Retinal pigment epithelial cell (primary cell): ENCODE data around the gene PARVB.

ENCODE experiments used
- DNase-seq: peaks from one replicate; pipeline ENCODE4 v3.0.0-alpha.2; 2010; ENCODE audit warnings: low read depth
- H3K4me3 ChIP-seq: 2 replicates; pipeline ENCODE4 v1.5.1; 2011; ENCODE audit warnings: mild to moderate bottlenecking, low read length, control low read depth, moderate library complexity
- TF ChIP-seq, protein P1 (sequence below): conservative IDR thresholded peaks from 2 replicates; pipeline ENCODE4 v1.5.1; 2011; ENCODE audit warnings: low read depth, low read length, control low read depth, inconsistent platforms

Gene PARVB

DNA sequence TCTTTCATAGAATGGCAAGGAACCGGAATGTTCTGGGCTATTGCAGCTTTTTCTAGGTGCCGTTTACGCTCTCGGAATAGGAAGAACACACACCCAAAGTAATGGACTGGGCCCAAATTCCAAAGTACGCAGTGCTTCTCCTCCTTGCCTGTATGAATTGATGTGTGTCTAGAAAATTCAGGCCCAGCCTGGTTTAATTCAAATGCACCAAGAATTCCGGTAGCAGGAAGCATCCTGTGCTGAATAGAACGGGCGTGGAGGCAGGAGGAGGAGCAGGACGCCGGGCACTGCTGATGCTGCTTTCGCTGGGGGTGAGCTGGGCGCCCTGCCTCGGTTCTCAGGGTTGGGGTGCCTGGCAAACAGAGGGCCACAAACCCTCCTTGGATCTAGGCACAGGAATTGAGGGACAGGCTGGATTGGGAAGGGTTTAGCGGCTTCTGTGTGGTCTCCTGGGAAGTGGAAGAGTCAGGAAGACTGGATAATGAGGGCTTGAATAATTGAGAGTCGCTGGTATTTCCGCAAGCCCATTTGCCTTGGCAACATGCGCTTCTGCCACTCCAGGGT, 2.0 kb downstream of the PARVB start:
- no peak overlapping the region for H3K4me3 ChIP-seq
- TF ChIP-seq, protein P1, sequence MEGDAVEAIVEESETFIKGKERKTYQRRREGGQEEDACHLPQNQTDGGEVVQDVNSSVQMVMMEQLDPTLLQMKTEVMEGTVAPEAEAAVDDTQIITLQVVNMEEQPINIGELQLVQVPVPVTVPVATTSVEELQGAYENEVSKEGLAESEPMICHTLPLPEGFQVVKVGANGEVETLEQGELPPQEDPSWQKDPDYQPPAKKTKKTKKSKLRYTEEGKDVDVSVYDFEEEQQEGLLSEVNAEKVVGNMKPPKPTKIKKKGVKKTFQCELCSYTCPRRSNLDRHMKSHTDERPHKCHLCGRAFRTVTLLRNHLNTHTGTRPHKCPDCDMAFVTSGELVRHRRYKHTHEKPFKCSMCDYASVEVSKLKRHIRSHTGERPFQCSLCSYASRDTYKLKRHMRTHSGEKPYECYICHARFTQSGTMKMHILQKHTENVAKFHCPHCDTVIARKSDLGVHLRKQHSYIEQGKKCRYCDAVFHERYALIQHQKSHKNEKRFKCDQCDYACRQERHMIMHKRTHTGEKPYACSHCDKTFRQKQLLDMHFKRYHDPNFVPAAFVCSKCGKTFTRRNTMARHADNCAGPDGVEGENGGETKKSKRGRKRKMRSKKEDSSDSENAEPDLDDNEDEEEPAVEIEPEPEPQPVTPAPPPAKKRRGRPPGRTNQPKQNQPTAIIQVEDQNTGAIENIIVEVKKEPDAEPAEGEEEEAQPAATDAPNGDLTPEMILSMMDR, result no peak
- DNase-seq, result no peak

DNA sequence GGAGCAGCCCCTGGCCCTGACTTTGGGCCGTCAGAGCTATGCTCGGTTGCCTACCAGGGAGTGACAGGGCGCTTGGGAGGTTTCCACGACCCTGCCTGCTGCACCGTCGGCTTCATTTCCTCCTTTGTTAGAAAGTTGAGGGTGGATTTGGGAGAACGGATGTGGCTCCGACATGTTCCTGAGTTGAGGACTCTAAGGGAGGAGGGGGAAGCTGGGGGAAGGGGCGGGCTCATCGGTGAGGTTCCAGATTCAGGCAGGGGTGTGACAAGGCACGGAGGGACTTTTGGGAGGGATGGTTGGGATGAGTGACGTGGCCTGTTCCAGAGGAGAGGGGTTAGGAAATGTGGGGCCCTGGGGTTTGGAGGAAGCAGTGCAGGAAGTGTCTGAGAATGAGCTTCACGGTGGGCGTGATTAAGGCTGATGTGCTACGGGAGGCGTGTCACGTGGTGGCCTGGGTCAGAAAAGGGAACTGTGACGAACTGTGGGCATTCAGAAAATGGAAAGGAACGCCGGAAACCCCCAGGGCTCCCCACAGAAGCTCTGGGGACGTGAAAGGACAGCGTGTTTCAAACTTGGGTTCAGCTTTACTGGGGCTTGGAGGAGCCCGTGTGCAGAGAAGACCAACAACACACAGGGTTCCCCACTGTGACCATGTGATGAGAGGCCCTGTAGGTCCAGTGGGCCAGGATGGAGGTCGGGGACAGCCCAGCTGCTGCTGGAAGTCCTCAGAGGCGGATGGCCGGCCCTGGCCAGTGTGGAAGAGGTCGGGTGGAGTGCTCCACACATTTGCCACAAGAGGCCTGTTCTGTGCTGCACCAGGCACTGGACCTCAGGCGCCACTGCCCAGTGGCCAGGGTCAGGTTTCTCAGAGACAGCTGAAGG, 2.8 kb downstream of the PARVB start:
- H3K4me3 ChIP-seq, result no peak overlapping the region
- TF ChIP-seq, protein P1, result no peak
- no peak for DNase-seq

GRCh38 chr22:44028091-44028490, 4.0 kb downstream of the PARVB start:
- DNase-seq, result no peak
- H3K4me3 ChIP-seq, result no peak overlapping the region
- TF ChIP-seq, protein P1, result no peak

DNA sequence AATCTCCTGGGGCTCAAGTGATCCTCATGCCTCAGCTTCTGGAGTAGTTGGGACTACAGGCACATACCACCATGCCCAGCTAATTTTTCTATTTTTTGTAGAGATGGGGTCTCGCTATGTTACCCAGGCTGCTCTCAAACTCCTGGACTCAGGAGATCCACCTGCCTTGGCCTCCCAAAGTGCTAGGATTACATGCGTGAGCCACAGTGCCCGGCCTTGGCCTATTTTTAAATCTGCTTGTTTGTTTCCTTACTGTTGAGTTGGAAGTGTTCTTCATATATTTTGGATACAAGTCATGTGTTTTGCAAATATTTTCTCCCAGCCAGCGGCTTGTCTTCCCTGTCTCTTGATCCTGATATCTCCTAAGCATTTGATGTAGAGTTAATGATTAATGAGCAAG, 5.0 kb downstream of the PARVB start:
- no peak for DNase-seq
- TF ChIP-seq, protein P1, result no peak
- no peak overlapping the region for H3K4me3 ChIP-seq

DNA sequence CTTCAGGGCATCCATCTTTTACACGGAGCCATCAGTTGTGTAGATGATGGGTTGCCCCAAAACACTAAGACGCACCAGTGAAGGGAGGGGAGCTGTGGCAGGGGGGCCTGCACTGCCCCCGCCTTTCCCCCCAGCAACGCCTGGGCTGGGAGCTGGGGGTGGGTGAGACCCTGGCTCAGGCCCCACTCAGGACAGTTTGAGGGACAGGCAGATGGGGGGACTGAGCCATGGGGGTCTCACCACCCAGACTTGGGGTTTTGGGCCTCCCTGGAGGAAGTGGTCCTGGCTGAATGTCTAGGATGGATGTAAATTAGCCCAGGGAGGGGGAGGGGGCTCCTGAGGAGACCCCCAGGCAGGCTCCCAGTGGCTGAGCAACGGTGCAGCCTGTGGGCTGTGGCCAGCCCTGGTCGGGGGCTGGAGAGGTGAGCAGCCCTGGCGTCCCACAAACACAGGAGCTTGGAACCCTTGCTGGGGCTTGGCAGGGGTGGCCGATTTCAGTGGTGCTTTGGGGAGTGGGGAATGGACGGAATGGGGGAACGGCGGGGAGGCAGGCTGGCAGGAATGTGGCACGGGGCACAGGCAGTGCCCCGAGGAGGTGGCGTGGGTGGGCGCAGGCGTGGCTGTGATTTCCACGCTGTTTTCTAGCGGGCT, 6.1 kb downstream of the PARVB start:
- no peak for DNase-seq
- TF ChIP-seq, protein P1, result no peak
- H3K4me3 ChIP-seq, result no peak overlapping the region

DNA sequence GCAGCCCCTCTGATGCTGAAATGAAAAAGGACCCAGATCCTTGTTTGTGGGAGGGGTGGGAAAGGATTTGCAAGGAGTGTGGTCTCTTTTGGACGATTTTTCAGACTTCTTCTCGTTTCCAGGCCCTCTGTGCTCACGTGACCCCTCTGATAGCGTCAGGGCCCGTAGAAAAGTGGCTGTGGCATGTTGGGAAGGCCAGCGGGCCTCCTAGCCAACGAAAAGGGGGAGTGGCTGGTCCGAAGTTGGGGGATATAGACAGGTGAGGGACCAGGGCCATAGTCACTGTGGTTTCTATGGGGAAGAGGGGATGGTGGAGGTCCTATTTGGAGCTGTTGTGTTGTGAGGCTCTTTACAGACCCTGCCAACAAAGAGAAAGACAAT, 6.6 kb downstream of the PARVB start:
- TF ChIP-seq, protein P1, result no peak
- H3K4me3 ChIP-seq, result no peak overlapping the region

More for the DNA sequence above, 6.6 kb downstream of the PARVB start:
- no peak for DNase-seq
